Fibroblast of mammary gland (primary cell): ENCODE results near the gene MLST8.

Experiments used
- DNase-seq: peaks from one replicate; pipeline ENCODE4 v3.0.0-alpha.2; 2010; ENCODE audit warnings: low read depth
- H3K4me3 ChIP-seq: 2 replicates; pipeline ENCODE4 v1.5.1; 2011; ENCODE audit warnings: low read depth, mild to moderate bottlenecking, low read length, moderate library complexity; ENCODE audit not compliant: control insufficient read depth
- CTCF ChIP-seq: conservative IDR thresholded peaks from 2 replicates; pipeline ENCODE4 v1.5.1; 2011; ENCODE audit warnings: low read depth, low read length, inconsistent platforms; ENCODE audit not compliant: control insufficient read depth, insufficient read depth

MLST8 gene

GRCh38 chr16:2209258-2210008, 4.2 kb downstream of the MLST8 start:
- DNase-seq: no peak
- no peak for TF ChIP-seq CTCF
- H3K4me3 ChIP-seq: no peak overlapping the region

GRCh38 chr16:2210009-2210332, 4.7 kb downstream of the MLST8 start:
- H3K4me3 ChIP-seq: no peak overlapping the region

DNA sequence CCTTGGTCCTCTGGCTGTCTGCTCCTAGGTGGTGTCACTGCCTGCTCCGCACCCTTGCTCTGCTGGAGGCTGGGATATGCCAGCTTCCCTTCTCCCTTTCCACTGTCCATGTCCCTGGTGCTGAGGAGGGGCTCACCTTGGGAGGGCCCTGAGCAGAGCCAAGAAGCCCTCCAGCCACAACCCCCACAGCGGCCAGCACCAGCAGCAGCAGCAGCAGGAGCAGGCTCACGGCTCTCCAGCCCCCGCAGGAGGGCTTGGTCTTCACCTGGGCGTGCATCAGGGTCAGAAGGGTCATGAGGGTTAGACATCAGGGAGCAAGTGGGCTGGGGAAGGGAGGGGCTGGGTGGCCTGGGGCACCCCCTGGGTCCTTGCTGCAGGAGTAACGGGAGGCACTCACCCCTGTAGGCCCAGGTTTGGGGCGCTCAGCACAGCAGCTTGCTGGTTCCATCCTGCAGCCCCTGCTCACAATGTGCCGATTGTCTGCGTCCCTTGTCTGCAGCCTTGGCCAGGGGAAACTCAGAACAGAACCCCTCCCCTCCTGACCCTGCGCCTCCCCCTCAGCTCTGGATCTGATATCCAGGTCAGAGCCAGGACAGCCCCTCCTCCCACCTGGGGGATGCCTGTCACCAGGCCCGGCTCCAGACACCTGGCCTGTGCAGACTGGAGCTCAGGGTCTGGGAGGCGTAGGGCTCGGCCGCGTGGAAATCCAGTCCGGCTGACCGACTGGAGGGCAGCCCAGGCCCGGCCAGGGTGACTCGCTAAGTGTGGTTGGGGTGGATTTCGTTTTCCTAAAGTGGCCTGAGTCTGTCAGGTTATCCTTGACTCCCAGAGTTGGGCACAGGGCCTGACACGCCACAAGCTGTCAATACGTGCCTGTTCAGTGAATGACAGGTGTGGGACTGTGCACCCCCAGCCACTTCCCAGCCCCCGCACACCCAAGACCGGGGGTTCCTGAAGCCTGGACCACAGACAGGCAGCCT, 5.4 kb downstream of the MLST8 start, which contains the start of gene BRICD5:
Gene BRICD5, minus strand, starts transcription at position 478 of the 980 bp plus-strand sequence. Its CDS starts 30 bp downstream, at position 448.
- TF ChIP-seq CTCF: no peak
- H3K4me3 ChIP-seq: no peak within 1 kb of the TSS
- peak; percentile 55 for DNase-seq

More at GRCh38 chr16:2210009-2210332, 4.7 kb downstream of the MLST8 start:
- no peak for TF ChIP-seq CTCF
- DNase-seq: no peak

DNA sequence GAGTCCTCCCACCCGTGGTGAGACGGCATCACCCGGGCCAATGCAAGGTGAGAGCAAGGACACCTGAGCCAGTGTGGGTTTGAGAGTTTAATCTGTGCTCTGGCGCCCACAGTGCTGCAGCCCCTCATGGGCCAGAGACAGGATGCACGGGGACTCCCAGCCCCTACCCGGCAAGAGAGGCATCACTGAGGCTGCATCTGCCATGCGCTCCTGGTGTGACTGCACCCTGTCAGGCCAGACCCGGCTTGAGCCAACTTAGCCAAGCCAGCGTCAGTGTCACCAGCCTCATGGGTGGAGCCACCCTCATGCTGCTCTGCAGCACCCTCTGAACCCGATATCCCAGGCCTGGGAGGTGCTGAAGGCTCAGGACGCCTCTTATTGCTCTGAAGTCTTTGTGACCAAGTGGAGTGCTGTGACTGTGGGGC, 6.7 kb downstream of the MLST8 start:
- no peak for DNase-seq
- no peak for TF ChIP-seq CTCF
- no peak overlapping the region for H3K4me3 ChIP-seq

DNA sequence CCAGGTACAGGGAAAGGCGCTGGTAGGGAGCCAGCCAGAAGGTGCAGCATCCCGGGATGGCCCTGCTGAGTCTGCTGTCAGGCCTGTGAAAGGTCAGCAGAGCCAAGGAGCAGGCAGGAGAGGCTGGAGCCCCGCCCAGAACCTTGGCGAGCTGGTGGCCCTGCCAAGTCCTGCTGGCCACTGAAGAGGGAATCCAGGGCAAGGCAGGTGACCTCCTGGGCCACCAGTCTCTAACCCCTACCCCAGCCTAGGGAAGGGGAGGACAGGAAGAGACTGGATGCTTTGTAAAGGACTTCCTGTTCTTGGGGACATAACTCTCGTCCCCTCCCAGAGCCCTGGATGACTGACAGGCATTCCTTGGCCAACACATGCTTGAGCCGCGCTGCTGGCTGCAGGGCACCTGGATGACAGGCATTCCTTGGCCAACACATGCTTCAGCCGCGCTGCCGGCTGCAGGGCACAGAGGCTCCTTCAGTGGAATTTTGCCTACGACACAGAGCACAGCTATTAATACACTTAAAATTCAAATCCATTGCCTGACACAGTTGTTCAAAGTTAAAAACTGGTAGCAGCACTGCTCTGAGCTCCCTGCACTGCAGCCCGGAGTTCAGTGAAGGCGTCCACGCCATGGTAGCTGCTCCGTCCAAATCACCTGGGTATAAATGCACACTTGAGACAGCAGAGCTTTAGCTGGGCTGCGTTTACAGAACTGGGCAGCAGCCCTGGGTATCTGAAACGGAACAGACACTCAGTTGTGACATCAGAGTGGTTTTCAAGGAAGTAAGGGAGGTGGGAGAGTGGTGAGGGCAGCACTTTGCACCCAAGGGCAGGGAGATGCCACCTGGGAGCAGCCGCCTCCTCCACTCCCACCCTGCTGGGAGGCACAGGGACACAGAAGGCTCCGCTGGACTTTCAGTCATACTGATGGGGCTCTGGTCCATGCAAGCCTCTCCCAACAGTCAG, 7.4 kb downstream of the MLST8 start:
- TF ChIP-seq CTCF: no peak
- H3K4me3 ChIP-seq: peak overlapping the region; percentile 69
- no peak for DNase-seq
